HepG2 (cell line): Measurements from ENCODE around the gene F9.

Experiments
- ATF7 ChIP-seq, 2 experiments: fragments of 450-650 bp in 1 of 2; sonication (generic) in 1 of 2; formaldehyde crosslinking in 1 of 2; IDR thresholded peaks; 2 replicates each; pipeline versions ENCODE4 v1.4.0 to v1.6.1; 2016 to 2020; ENCODE audit warnings: antibody characterized with exemption in 1 of 2, mild to moderate bottlenecking in 1 of 2, missing genetic modification reagents in 1 of 2
- EZH2 ChIP-seq: conservative IDR thresholded peaks from 2 replicates; pipeline ENCODE4 v1.6.1; 2012; ENCODE audit warnings: mild to moderate bottlenecking, low read depth, low read length, moderate library complexity
- KLF16 ChIP-seq, 2 experiments: sonication (generic) in 1 of 2; formaldehyde crosslinking in 1 of 2; IDR thresholded peaks; 2 replicates each; pipeline versions ENCODE4 v1.6.1 to v1.8.0; 2016 to 2023; ENCODE audit warnings: missing genetic modification reagents in 2 of 2, missing compliant biosample characterization in 1 of 2
- MEIS2 ChIP-seq: sonication (generic); formaldehyde crosslinking; IDR thresholded peaks from 2 replicates; pipeline ENCODE4 v1.9.0; 2021; ENCODE audit warnings: mild to moderate bottlenecking, missing genetic modification reagents
- MYC ChIP-seq: sonication (generic); formaldehyde crosslinking; IDR thresholded peaks from 2 replicates; pipeline ENCODE4 v1.9.0; 2021; ENCODE audit warnings: missing genetic modification reagents, borderline replicate concordance
- NCOA1 ChIP-seq: sonication (generic); formaldehyde crosslinking; IDR thresholded peaks from 2 replicates; pipeline ENCODE4 v1.9.0; 2021; ENCODE audit warnings: missing genetic modification reagents
- NR2F2 ChIP-seq: IDR thresholded peaks from 2 replicates; pipeline ENCODE4 v1.6.1; 2012; ENCODE audit warnings: low read depth, inconsistent platforms, borderline replicate concordance
- PHF8 ChIP-seq: sonication (generic); formaldehyde crosslinking; IDR thresholded peaks from 2 replicates; pipeline ENCODE4 v1.5.0; 2020; ENCODE audit warnings: missing genetic modification reagents
- ZBTB8A ChIP-seq: sonication (generic); formaldehyde crosslinking; IDR thresholded peaks from 2 replicates; pipeline ENCODE4 v1.4.0; 2020; ENCODE audit warnings: mild to moderate bottlenecking, low read depth, missing genetic modification reagents, borderline replicate concordance
- ZXDC ChIP-seq: sonication (generic); formaldehyde crosslinking; IDR thresholded peaks from 2 replicates; pipeline ENCODE4 v1.5.0; 2020; ENCODE audit warnings: mild to moderate bottlenecking, missing genetic modification reagents
- TF ChIP-seq, protein P1 (sequence below): IDR thresholded peaks from 2 replicates; pipeline ENCODE4 v1.6.1; 2016; ENCODE audit warnings: mild to moderate bottlenecking, missing biosample characterization, missing genetic modification reagents
- TF ChIP-seq, protein P2 (sequence below): sonication (generic); formaldehyde crosslinking; IDR thresholded peaks from 2 replicates; pipeline ENCODE4 v1.5.0; 2020; ENCODE audit warnings: mild to moderate bottlenecking, missing genetic modification reagents, moderate library complexity

- TF ChIP-seq MYC (CRISPR knock-in tag) (no peak), MEIS2 (CRISPR knock-in tag) (no peak), PHF8 (CRISPR knock-in tag) (no peak), ATF7 (IDR thresholded peaks at IDR 0.05) (no peak), ATF7 (CRISPR knock-in tag; IDR thresholded peaks at IDR 0.05) (no peak), NR2F2 (no peak), ZBTB8A (CRISPR knock-in tag) (no peak), ZXDC (CRISPR knock-in tag) (no peak), NCOA1 (no peak), KLF16 (CRISPR knock-in tag; IDR thresholded peaks at IDR 0.05) (no peak), EZH2 (no peak)
- TF ChIP-seq, protein P1, sequence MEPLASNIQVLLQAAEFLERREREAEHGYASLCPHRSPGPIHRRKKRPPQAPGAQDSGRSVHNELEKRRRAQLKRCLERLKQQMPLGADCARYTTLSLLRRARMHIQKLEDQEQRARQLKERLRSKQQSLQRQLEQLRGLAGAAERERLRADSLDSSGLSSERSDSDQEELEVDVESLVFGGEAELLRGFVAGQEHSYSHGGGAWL (CRISPR knock-in tag) = no peak
- TF ChIP-seq, protein P2, sequence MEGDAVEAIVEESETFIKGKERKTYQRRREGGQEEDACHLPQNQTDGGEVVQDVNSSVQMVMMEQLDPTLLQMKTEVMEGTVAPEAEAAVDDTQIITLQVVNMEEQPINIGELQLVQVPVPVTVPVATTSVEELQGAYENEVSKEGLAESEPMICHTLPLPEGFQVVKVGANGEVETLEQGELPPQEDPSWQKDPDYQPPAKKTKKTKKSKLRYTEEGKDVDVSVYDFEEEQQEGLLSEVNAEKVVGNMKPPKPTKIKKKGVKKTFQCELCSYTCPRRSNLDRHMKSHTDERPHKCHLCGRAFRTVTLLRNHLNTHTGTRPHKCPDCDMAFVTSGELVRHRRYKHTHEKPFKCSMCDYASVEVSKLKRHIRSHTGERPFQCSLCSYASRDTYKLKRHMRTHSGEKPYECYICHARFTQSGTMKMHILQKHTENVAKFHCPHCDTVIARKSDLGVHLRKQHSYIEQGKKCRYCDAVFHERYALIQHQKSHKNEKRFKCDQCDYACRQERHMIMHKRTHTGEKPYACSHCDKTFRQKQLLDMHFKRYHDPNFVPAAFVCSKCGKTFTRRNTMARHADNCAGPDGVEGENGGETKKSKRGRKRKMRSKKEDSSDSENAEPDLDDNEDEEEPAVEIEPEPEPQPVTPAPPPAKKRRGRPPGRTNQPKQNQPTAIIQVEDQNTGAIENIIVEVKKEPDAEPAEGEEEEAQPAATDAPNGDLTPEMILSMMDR = peak; percentile 58
Measured at GRCh38 chrX:139559383-139560042, 29.0 kb downstream of the F9 start.
